Natural killer cell (primary cell): ENCODE measurements around the gene NR4A2. TPM values are rescaled to one million over a fixed set of nuclear protein-coding genes. Genes with fewer than 3 reads are reported as not detected.

ENCODE experiments used
- ATAC-seq, 3 donors: fragments of 150-1000 bp in 2 of 3; fragments of 200-7000 bp in 1 of 3; cut with Tn5 transposase; 1 replicate in 1 of 3; 2 replicates in 2 of 3; pipeline ENCODE4 v1.10.0; 2021; ENCODE audit warnings: mild to moderate bottlenecking in 2 of 3, moderate library complexity in 2 of 3
- DNase-seq, 2 donors: peaks; one replicate each; pipeline versions ENCODE4 v3.0.0 to v3.0.0-alpha.2; 2013 to 2021; ENCODE audit warnings: mixed read lengths in 1 of 2
- H3K27ac ChIP-seq: one replicate; pipeline ENCODE4 v1.5.1; 2013; ENCODE audit warnings: mild to moderate bottlenecking, low read length
- H3K27me3 ChIP-seq: one replicate; pipeline ENCODE4 v1.6.1; 2013; ENCODE audit warnings: low read length; ENCODE audit not compliant: control insufficient read depth, insufficient read depth
- H3K36me3 ChIP-seq: one replicate; pipeline ENCODE4 v1.6.1; 2013; ENCODE audit warnings: low read length; ENCODE audit not compliant: control insufficient read depth, insufficient read depth
- H3K4me1 ChIP-seq: one replicate; pipeline ENCODE4 v1.6.1; 2013; ENCODE audit warnings: low read length; ENCODE audit not compliant: control insufficient read depth, insufficient read depth
- H3K4me3 ChIP-seq: one replicate; pipeline ENCODE4 v1.5.1; 2013; ENCODE audit warnings: low read length
- H3K9me3 ChIP-seq: one replicate; pipeline ENCODE4 v1.6.1; 2013; ENCODE audit warnings: low read length; ENCODE audit not compliant: control insufficient read depth, insufficient read depth
- H3K27ac Mint-ChIP-seq, 2 donors: one replicate each; pipeline ENCODE4 v1.8.0; 2022; ENCODE audit warnings: mild to moderate bottlenecking in 2 of 2, mixed read lengths in 2 of 2, moderate library complexity in 1 of 2
- H3K27me3 Mint-ChIP-seq, 2 donors: one replicate each; pipeline ENCODE4 v1.8.0; 2022; ENCODE audit warnings: low read depth in 2 of 2, mixed read lengths in 2 of 2
- H3K36me3 Mint-ChIP-seq: one replicate; pipeline ENCODE4 v1.8.0; 2022; ENCODE audit warnings: mixed read lengths
- H3K4me1 Mint-ChIP-seq, 2 donors: one replicate each; pipeline ENCODE4 v1.8.0; 2022; ENCODE audit warnings: mixed read lengths in 2 of 2
- H3K4me3 Mint-ChIP-seq: one replicate; pipeline ENCODE4 v1.8.0; 2022; ENCODE audit warnings: mild to moderate bottlenecking, moderate library complexity, mixed read lengths
- H3K9me3 Mint-ChIP-seq, 2 donors: one replicate each; pipeline ENCODE4 v1.8.0; 2022; ENCODE audit warnings: mixed read lengths in 2 of 2
- CTCF ChIP-seq: fragments of 200-600 bp; IDR thresholded peaks from one replicate; pipeline ENCODE4 v1.8.0; 2022; ENCODE audit warnings: antibody characterized with exemption
- WGBS: methylation state at CpG from one replicate; pipeline ENCODE4 v1.1.7; 2013; ENCODE audit warnings: missing lambda C conversion rate; ENCODE audit not compliant: insufficient coverage; 5-methylcytosine and 5-hydroxymethylcytosine counted together
- intact Hi-C: fragments of 100-400 bp; cut with micrococcal nuclease; formaldehyde crosslinking; loops from one replicate; pipeline ENCODE4 v1.14.2; 2022
- total RNA-seq, 4 donors: library from RNA; stranded (reverse); fragments of 120-200 nt in 1 of 4; gene quantifications; one replicate each; pipeline versions ENCODE4 v1.2.3 to v1.2.4, GENCODE V29; 2013 to 2022

Gene NR4A2
- total RNA-seq, 3 donors from 2014 or later (not counting 1 experiment from before 2014, with no cell fraction given) = 163 to 316 (median 266) TPM

- Histone ChIP-seq H3K4me1 (peaks cover 6% of the 10 kb centered on the region), H3K27me3 (no peaks in the 10 kb centered on the region), H3K27ac (peak overlapping the region; percentile 100), H3K9me3 (no peaks in the 10 kb centered on the region), H3K4me3 (peak overlapping the region; percentile 100), H3K36me3 (no peaks in the 10 kb centered on the region)
- TF ChIP-seq CTCF = no peak
- Mint-ChIP-seq H3K9me3 (no peaks in the 10 kb centered on the region), H3K27ac (peak overlapping the region; percentile 96 to 97), H3K27me3 (no peaks in the 10 kb centered on the region), H3K36me3 (no peaks in the 10 kb centered on the region), H3K4me3 (peak overlapping the region; percentile 97), H3K4me1 (peaks cover 24 to 25% of the 10 kb centered on the region in 2 donors)
- ATAC-seq (peak in 1 of 3 donors; percentile 2), DNase-seq (peak in 1 of 2 donors; percentile 74)
- 1% methylated on average over 14 of the region's 15 CpGs for WGBS
- intact Hi-C loops = loop anchor here (1.0 to 5.0 kb wide), 2 partner anchors 8 to 151 kb away; no protein-coding TSS in a partner anchor
Measured at GRCh38 chr2:156340804-156341451, 8.4 kb upstream of the NR4A2 start.

- Histone ChIP-seq H3K27ac (peak overlapping the region; percentile 100), H3K4me1 (peaks cover 6% of the 10 kb centered on the region), H3K36me3 (no peaks in the 10 kb centered on the region), H3K4me3 (no peak overlapping the region), H3K9me3 (no peaks in the 10 kb centered on the region), H3K27me3 (no peaks in the 10 kb centered on the region)
- Mint-ChIP-seq H3K27me3 (no peaks in the 10 kb centered on the region), H3K4me1 (peaks cover 29 to 31% of the 10 kb centered on the region in 2 donors), H3K27ac (peak overlapping the region; percentile 96 to 97), H3K9me3 (no peaks in the 10 kb centered on the region), H3K4me3 (peak overlapping the region; percentile 97), H3K36me3 (no peaks in the 10 kb centered on the region)
- ATAC-seq (no peak), DNase-seq (peak in 1 of 2 donors; percentile 48)
- intact Hi-C loops = loop anchor here (5.0 kb wide), 1 partner anchor 152 kb away; no protein-coding TSS in a partner anchor
- TF ChIP-seq CTCF = no peak
- WGBS = no CpG with 5 or more reads among the region's 1 CpG
Measured at GRCh38 chr2:156340377-156340776, 7.9 kb upstream of the NR4A2 start.

GRCh38 chr2:156339865-156340264 lies 7.3 kb upstream of the NR4A2 start:
- peak overlapping the region; percentile 47 for H3K4me3 Mint-ChIP-seq
- ATAC-seq (no peak), DNase-seq (no peak)
- no peaks in the 10 kb centered on the region for H3K36me3 Mint-ChIP-seq
- Histone ChIP-seq H3K4me3 (no peak overlapping the region), H3K4me1 (peaks cover 8% of the 10 kb centered on the region), H3K27me3 (no peaks in the 10 kb centered on the region), H3K36me3 (no peaks in the 10 kb centered on the region), H3K9me3 (no peaks in the 10 kb centered on the region), H3K27ac (no peak overlapping the region)
- peaks cover 34 to 36% of the 10 kb centered on the region in 2 donors for H3K4me1 Mint-ChIP-seq
- no peaks in the 10 kb centered on the region for H3K9me3 Mint-ChIP-seq
- intact Hi-C loops = loop anchor here (5.0 to 10.0 kb wide), 2 partner anchors 152 to 1075 kb away; no protein-coding TSS in a partner anchor
- TF ChIP-seq CTCF = no peak
- WGBS = no CpG with 5 or more reads among the region's 3 CpGs
- no peaks in the 10 kb centered on the region for H3K27me3 Mint-ChIP-seq
- H3K27ac Mint-ChIP-seq = peak overlapping the region in 1 of 2 donors; percentile 96
